ENCODE results near the gene MUSTN1.

Gene MUSTN1

GRCh38 chr3:52856666-52857065 lies 21.8 kb upstream of the MUSTN1 start:
- H3K4me3 ChIP-seq (replicated peaks; ENCODE audit: low read depth, low read length): no peak overlapping the region
- TF ChIP-seq, protein P1, sequence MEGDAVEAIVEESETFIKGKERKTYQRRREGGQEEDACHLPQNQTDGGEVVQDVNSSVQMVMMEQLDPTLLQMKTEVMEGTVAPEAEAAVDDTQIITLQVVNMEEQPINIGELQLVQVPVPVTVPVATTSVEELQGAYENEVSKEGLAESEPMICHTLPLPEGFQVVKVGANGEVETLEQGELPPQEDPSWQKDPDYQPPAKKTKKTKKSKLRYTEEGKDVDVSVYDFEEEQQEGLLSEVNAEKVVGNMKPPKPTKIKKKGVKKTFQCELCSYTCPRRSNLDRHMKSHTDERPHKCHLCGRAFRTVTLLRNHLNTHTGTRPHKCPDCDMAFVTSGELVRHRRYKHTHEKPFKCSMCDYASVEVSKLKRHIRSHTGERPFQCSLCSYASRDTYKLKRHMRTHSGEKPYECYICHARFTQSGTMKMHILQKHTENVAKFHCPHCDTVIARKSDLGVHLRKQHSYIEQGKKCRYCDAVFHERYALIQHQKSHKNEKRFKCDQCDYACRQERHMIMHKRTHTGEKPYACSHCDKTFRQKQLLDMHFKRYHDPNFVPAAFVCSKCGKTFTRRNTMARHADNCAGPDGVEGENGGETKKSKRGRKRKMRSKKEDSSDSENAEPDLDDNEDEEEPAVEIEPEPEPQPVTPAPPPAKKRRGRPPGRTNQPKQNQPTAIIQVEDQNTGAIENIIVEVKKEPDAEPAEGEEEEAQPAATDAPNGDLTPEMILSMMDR (IDR thresholded peaks at IDR 0.05; ENCODE audit: low read depth, low read length, missing control alignments): no peak
- no peak for DNase-seq (ENCODE audit: extremely low read depth, low read depth)

- TF ChIP-seq, protein P1 (IDR thresholded peaks at IDR 0.05; ENCODE audit: low read depth, low read length, missing control alignments): no peak
- H3K4me3 ChIP-seq (replicated peaks; ENCODE audit: low read depth, low read length): no peak overlapping the region
- no peak for DNase-seq (ENCODE audit: extremely low read depth, low read depth)
Observed at GRCh38 chr3:52854013-52854412, 19.2 kb upstream of the MUSTN1 start.

DNA sequence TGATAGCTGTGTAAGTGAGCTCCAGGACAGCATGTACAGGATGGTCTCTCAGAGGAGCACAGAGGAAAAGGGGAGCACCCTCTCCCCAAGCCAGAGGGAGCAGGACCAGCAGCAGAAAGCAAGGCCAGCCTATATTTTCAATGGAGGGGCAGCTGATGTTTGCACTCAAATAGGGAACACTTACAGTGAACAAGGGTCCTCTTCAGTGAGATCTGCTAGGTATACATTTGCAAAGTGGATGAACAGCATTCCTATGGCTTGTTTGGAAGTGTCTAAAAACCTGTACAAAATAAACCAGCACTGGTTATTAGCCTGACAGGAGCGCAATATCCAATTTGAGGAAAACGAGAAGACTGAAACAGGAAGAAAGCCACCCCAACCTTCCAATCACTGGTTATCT lies 17.6 kb upstream of the MUSTN1 start:
- DNase-seq (ENCODE audit: extremely low read depth, low read depth): no peak
- no peak overlapping the region for H3K4me3 ChIP-seq (replicated peaks; ENCODE audit: low read depth, low read length)
- TF ChIP-seq, protein P1 (IDR thresholded peaks at IDR 0.05; ENCODE audit: low read depth, low read length, missing control alignments): no peak

GRCh38 chr3:52851348-52851747 lies 16.5 kb upstream of the MUSTN1 start:
- TF ChIP-seq, protein P1 (IDR thresholded peaks at IDR 0.05; ENCODE audit: low read depth, low read length, missing control alignments): peak; percentile 70
- H3K4me3 ChIP-seq (replicated peaks; ENCODE audit: low read depth, low read length): no peak overlapping the region
- peak; percentile 35 for DNase-seq (ENCODE audit: extremely low read depth, low read depth)

- H3K4me3 ChIP-seq (replicated peaks; ENCODE audit: low read depth, low read length): no peak overlapping the region
- no peak for DNase-seq (ENCODE audit: extremely low read depth, low read depth)
- TF ChIP-seq, protein P1 (IDR thresholded peaks at IDR 0.05; ENCODE audit: low read depth, low read length, missing control alignments): no peak
Observed at GRCh38 chr3:52849656-52850055, 14.8 kb upstream of the MUSTN1 start.

DNA sequence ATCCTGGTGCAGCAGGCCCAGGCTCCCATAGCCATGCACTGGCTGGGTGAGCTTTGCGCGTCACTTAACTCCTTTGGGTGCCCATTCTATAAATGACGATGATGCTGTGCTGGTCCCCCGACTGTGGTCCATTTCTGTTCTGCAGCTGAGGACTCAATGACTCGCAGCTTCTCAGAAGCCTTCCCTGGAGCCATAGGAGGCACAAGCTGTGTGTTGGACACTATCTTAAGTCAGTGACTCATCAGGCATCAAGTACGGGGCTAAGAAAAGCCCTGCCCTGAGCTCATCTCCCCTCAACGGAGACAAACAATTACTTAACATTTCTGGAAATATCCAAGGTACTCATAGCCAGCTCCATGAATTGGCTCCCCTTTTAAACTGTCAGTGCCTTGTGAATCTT lies 13.8 kb upstream of the MUSTN1 start:
- TF ChIP-seq, protein P1 (IDR thresholded peaks at IDR 0.05; ENCODE audit: low read depth, low read length, missing control alignments): no peak
- DNase-seq (ENCODE audit: extremely low read depth, low read depth): peak; percentile 26
- no peak overlapping the region for H3K4me3 ChIP-seq (replicated peaks; ENCODE audit: low read depth, low read length)

DNA sequence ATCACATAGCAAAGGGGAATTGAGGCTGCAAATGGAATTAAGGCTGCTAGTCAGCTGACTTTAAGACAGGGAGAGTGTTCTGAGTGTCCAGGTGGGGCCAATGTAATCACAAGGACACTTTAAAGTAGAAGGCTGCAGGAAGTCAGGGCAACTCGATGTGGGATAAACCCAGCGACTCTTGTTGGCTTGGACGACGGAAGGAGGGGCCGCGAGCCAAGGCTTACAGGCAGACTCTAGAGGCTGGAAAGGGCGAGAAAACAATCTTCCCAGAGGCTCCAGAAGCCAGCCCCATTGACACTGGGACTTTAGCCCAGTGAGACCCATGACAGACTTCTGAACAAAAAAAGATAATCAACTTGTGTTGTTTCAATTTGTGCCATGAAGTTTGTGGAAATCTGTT lies 12.9 kb upstream of the MUSTN1 start:
- TF ChIP-seq, protein P1 (IDR thresholded peaks at IDR 0.05; ENCODE audit: low read depth, low read length, missing control alignments): no peak
- no peak for DNase-seq (ENCODE audit: extremely low read depth, low read depth)
- no peak overlapping the region for H3K4me3 ChIP-seq (replicated peaks; ENCODE audit: low read depth, low read length)

Data from HFF-Myc (cell line).